ENCODE measurements around the gene MYLK3. TPM values are rescaled to one million over a fixed set of nuclear protein-coding genes. Genes with fewer than 3 reads are reported as not detected.

MYLK3 gene
- total RNA-seq, 1 donor from 2014 or later = not detected

- no peak for DNase-seq (ENCODE audit: low read depth)
- H3K4me3 ChIP-seq (ENCODE audit: low read depth, low read length) = no peak overlapping the region
- TF ChIP-seq CTCF (conservative IDR thresholded peaks at IDR 0.05; ENCODE audit: low read depth, low read length) = no peak
Measured at GRCh38 chr16:46775214-46775613, 27.1 kb upstream of the MYLK3 start.

GRCh38 chr16:46774743-46775177 lies 26.6 kb upstream of the MYLK3 start:
- no peak for DNase-seq (ENCODE audit: low read depth)
- H3K4me3 ChIP-seq (ENCODE audit: low read depth, low read length) = no peak overlapping the region
- TF ChIP-seq CTCF (conservative IDR thresholded peaks at IDR 0.05; ENCODE audit: low read depth, low read length) = no peak

GRCh38 chr16:46772463-46772862 lies 24.3 kb upstream of the MYLK3 start:
- no peak overlapping the region for H3K4me3 ChIP-seq (ENCODE audit: low read depth, low read length)
- no peak for DNase-seq (ENCODE audit: low read depth)
- TF ChIP-seq CTCF (conservative IDR thresholded peaks at IDR 0.05; ENCODE audit: low read depth, low read length) = no peak

GRCh38 chr16:46768809-46769208 lies 20.7 kb upstream of the MYLK3 start:
- no peak for TF ChIP-seq CTCF (conservative IDR thresholded peaks at IDR 0.05; ENCODE audit: low read depth, low read length)
- H3K4me3 ChIP-seq (ENCODE audit: low read depth, low read length) = no peak overlapping the region
- no peak for DNase-seq (ENCODE audit: low read depth)

GRCh38 chr16:46765050-46765449 lies 16.9 kb upstream of the MYLK3 start:
- no peak for TF ChIP-seq CTCF (conservative IDR thresholded peaks at IDR 0.05; ENCODE audit: low read depth, low read length)
- no peak for DNase-seq (ENCODE audit: low read depth)
- H3K4me3 ChIP-seq (ENCODE audit: low read depth, low read length) = no peak overlapping the region

GRCh38 chr16:46763147-46763546 lies 15.0 kb upstream of the MYLK3 start:
- no peak overlapping the region for H3K4me3 ChIP-seq (ENCODE audit: low read depth, low read length)
- TF ChIP-seq CTCF (conservative IDR thresholded peaks at IDR 0.05; ENCODE audit: low read depth, low read length) = no peak
- no peak for DNase-seq (ENCODE audit: low read depth)

- TF ChIP-seq CTCF (conservative IDR thresholded peaks at IDR 0.05; ENCODE audit: low read depth, low read length) = no peak
- no peak overlapping the region for H3K4me3 ChIP-seq (ENCODE audit: low read depth, low read length)
- no peak for DNase-seq (ENCODE audit: low read depth)
Measured at GRCh38 chr16:46762583-46762982, 14.4 kb upstream of the MYLK3 start.

Data from epithelial cell of proximal tubule (primary cell).